Pancreas (tissue), 10 donors: ENCODE measurements around the gene EXOSC2. TPM values are rescaled to one million over a fixed set of nuclear protein-coding genes. Genes with fewer than 3 reads are reported as not detected.

ENCODE experiments used
- ATAC-seq, 4 donors: fragments of 200-7000 bp; cut with Tn5 transposase; one replicate each; pipeline versions ENCODE4 v1.8.0 to v1.9.1; 2020; ENCODE audit warnings: mild to moderate bottlenecking in 4 of 4, moderate library complexity in 4 of 4
- DNase-seq, 6 donors: peaks; one replicate each; pipeline ENCODE4 v3.0.0-alpha.2; 2020
- FAIRE-seq: peaks from 2 replicates; lab custom pipeline; 2012; peaks lifted over from hg19 to GRCh38; lab: Jason Lieb, UNC
- H3K27ac ChIP-seq, 4 donors: fragments of 200-600 bp; sonication (generic); 1 replicate in 3 of 4; 2 replicates in 1 of 4; pipeline versions ENCODE4 v1.5.0 to v1.8.0; 2020
- H3K27me3 ChIP-seq, 4 donors: fragments of 200-600 bp; one replicate each; pipeline ENCODE4 v1.8.0; 2021
- H3K36me3 ChIP-seq, 3 donors: fragments of 200-600 bp; sonication (generic) in 1 of 3; one replicate each; pipeline versions ENCODE4 v1.5.0 to v1.8.0; 2020 to 2021
- H3K4me1 ChIP-seq, 3 donors: fragments of 200-600 bp; one replicate each; pipeline ENCODE4 v1.8.0; 2021
- H3K4me3 ChIP-seq, 4 donors: fragments of 200-600 bp; sonication (generic) in 2 of 4; one replicate each; pipeline versions ENCODE4 v1.5.0 to v1.8.0; 2020 to 2021
- H3K9me3 ChIP-seq, 4 donors: fragments of 200-600 bp; one replicate each; pipeline ENCODE4 v1.8.0; 2021
- WGBS, 2 donors: extraction: QIAGEN DNeasy Blood & Tissue Kit; methylation state at CpG; one replicate each; pipeline ENCODE4 v1.1.7; 2013; 5-methylcytosine and 5-hydroxymethylcytosine counted together
- intact Hi-C, 3 donors: fragments of 100-400 bp; cut with DNase I; formaldehyde crosslinking; loops; one replicate each; pipeline versions ENCODE4 v1.11.1 to v1.14.2; 2022
- polyA plus RNA-seq, 2 donors: library from polyadenylated mRNA; stranded (reverse); fragments of 200-250 nt; gene quantifications; one replicate each; pipeline ENCODE4 v1.2.3, GENCODE V29; 2013
- total RNA-seq, 6 donors: library from RNA; stranded (reverse); fragmentation: NEBNext Ultra II Directional in 4 of 6; extraction: Animal tissue kit (Norgen Biotek cat#: 25700) in 4 of 6; gene quantifications; one replicate each; pipeline versions ENCODE4 v1.2.1 to v1.2.4, GENCODE V29; 2021 to 2023
- TF ChIP-seq, protein P1 (sequence below), 4 donors: fragments of 200-600 bp; sonication (generic) in 3 of 4; IDR thresholded peaks; one replicate each; pipeline versions ENCODE4 v1.5.0 to v1.8.0; 2021; ENCODE audit warnings: antibody characterized with exemption in 4 of 4
- donor health status: healthy with polysubstance abuse.
- donor health status: DM: no; HTN: no; CAD: no; lungs with moderate emphysema.
- donor health status: DM: no; HTN: no; CAD: no.
- donor health status: control.
- donor health status: control.
- donor health status: Bipolar disorder and iron deficiency.
- donor health status: DM: yes; HTN: yes; CAD: no.
- donor health status: DM: no; HTN: no; CAD: no.
- donor health status: DM: no; HTN: no; CAD: no.
- donor health status: DM: yes; HTN: yes; CAD: no.

The EXOSC2 gene
- total and polyA plus RNA-seq, 8 donors: 9.1 to 15.5 (median 11.6) TPM

DNA sequence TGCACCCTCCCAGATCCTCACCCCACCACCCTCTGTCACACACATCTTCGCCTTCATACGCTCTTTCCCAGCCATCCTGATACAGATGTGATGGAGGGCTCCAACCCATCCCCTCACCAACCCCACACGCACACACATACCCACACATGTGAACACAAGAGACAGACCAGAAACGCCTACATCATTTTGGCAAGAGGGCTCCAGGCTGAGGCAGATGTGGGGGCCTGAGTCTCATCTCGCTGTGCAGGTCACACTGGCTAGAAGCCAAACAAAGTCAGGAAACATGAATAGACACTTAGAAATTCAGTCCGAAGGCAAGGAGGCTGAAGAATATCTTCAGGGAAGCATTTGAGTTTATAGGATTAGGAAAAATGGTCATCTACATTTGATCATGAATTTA lies 22.9 kb upstream of the EXOSC2 start:
- ATAC-seq (no peak), FAIRE-seq (no peak), DNase-seq (no peak)
- H3K27ac ChIP-seq: no peak overlapping the region
- no peak overlapping the region for H3K4me3 ChIP-seq
- whole genome bisulfite sequencing, 2 donors: 78 to 88% methylated on average over 6 of the region's 6 CpGs
- no peaks in the 10 kb centered on the region for H3K36me3 ChIP-seq
- no peaks in the 10 kb centered on the region for H3K9me3 ChIP-seq
- TF ChIP-seq, protein P1, sequence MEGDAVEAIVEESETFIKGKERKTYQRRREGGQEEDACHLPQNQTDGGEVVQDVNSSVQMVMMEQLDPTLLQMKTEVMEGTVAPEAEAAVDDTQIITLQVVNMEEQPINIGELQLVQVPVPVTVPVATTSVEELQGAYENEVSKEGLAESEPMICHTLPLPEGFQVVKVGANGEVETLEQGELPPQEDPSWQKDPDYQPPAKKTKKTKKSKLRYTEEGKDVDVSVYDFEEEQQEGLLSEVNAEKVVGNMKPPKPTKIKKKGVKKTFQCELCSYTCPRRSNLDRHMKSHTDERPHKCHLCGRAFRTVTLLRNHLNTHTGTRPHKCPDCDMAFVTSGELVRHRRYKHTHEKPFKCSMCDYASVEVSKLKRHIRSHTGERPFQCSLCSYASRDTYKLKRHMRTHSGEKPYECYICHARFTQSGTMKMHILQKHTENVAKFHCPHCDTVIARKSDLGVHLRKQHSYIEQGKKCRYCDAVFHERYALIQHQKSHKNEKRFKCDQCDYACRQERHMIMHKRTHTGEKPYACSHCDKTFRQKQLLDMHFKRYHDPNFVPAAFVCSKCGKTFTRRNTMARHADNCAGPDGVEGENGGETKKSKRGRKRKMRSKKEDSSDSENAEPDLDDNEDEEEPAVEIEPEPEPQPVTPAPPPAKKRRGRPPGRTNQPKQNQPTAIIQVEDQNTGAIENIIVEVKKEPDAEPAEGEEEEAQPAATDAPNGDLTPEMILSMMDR (IDR thresholded peaks at IDR 0.05): no peak
- peaks cover 0 to 3% (median 0%) of the 10 kb centered on the region in 3 donors for H3K4me1 ChIP-seq
- peaks cover 0 to 13% (median 6%) of the 10 kb centered on the region in 4 donors for H3K27me3 ChIP-seq
- intact Hi-C loops: loop anchor here in 1 of 3 donors (10.0 kb wide), 1 partner anchor 196 kb away; no protein-coding TSS in a partner anchor

DNA sequence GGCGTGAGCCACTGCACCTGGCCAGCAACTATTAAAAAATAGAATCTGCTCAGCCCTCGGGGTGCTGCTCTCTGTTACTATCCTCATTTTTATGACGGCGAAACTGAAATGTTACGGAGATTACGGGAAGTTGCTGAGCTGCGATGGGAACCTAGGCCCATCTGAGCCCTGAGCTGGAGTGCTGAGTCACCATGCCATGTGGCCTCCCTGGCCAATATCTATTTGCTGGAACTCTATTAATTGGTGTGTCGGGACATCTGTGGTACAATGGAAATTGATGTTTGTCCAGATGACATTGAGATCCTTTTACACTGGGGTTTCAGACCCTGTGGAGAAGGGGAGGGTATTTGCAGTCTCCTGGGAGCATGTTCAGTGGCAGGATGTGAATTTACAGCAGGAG lies 21.1 kb upstream of the EXOSC2 start:
- FAIRE-seq (no peak), ATAC-seq (no peak)

DNA sequence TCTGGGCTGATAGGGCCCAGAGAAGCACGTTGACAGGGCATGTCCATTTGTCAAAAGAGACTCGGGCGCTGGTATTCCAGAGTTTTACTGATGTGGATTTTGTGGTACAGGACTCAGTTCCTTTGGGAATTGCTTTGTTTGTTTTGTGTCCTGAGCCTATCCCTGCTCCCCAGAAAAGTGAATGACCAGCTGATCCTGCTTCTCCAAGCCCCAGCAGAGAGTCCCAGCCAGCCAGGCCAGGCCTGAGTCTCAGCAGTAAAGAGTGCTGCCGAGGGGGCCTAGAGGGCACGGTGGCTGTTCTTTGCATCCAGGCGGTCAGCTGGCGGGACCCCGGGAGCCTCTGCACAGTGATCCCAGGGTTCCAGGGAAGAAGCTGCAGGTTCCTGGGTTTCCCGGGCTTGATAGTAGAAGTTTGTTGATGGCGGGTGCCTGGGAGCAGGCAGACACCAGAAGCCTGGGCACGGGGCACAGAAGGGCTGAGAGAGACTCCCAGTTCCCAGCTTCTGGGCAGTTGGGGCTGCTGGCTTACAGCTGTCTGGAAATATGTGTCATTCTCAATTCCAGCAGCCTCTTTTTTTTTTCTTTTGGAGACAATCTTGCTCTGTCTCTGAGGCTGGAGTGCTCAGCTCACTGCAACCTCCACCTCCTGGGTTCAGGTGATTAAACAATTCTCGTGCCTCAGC lies 20.5 kb upstream of the EXOSC2 start:
- Histone ChIP-seq H3K36me3 (no peaks in the 10 kb centered on the region), H3K4me1 (no peaks in the 10 kb centered on the region), H3K27me3 (no peaks in the 10 kb centered on the region), H3K27ac (no peak overlapping the region), H3K4me3 (no peak overlapping the region), H3K9me3 (no peaks in the 10 kb centered on the region)
- TF ChIP-seq, protein P1 (IDR thresholded peaks at IDR 0.05): no peak
- FAIRE-seq (no peak), ATAC-seq (no peak), DNase-seq (no peak)
- intact Hi-C loops: loop anchor here in 1 of 3 donors (10.0 kb wide), 1 partner anchor 198 kb away; no protein-coding TSS in a partner anchor
- 75 to 80% methylated on average over 12 of the region's 12 CpGs for WGBS, 2 donors

More for the DNA sequence above, 21.1 kb upstream of the EXOSC2 start:
- H3K27me3 ChIP-seq: no peaks in the 10 kb centered on the region
- TF ChIP-seq, protein P1 (IDR thresholded peaks at IDR 0.05): no peak
- 80 to 87% methylated on average over 8 of the region's 8 CpGs for WGBS, 2 donors
- intact Hi-C loops: loop anchor here in 1 of 3 donors (10.0 kb wide), 1 partner anchor 198 kb away; no protein-coding TSS in a partner anchor
- H3K9me3 ChIP-seq: no peaks in the 10 kb centered on the region
- H3K36me3 ChIP-seq: no peaks in the 10 kb centered on the region
- no peak for DNase-seq
- no peak overlapping the region for H3K4me3 ChIP-seq
- no peak overlapping the region for H3K27ac ChIP-seq
- no peaks in the 10 kb centered on the region for H3K4me1 ChIP-seq

GRCh38 chr9:130675396-130675795 lies 18.2 kb upstream of the EXOSC2 start:
- H3K9me3 ChIP-seq: no peaks in the 10 kb centered on the region
- intact Hi-C loops: loop anchor here in 1 of 3 donors (10.0 kb wide), 1 partner anchor 201 kb away; no protein-coding TSS in a partner anchor
- FAIRE-seq (no peak), ATAC-seq (no peak), DNase-seq (no peak)
- H3K27me3 ChIP-seq: no peaks in the 10 kb centered on the region
- H3K4me3 ChIP-seq: no peak overlapping the region
- TF ChIP-seq, protein P1 (IDR thresholded peaks at IDR 0.05): no peak
- H3K36me3 ChIP-seq: no peaks in the 10 kb centered on the region
- WGBS, 2 donors: 76 to 89% methylated on average over 13 of the region's 13 CpGs
- H3K27ac ChIP-seq: no peak overlapping the region
- no peaks in the 10 kb centered on the region for H3K4me1 ChIP-seq

DNA sequence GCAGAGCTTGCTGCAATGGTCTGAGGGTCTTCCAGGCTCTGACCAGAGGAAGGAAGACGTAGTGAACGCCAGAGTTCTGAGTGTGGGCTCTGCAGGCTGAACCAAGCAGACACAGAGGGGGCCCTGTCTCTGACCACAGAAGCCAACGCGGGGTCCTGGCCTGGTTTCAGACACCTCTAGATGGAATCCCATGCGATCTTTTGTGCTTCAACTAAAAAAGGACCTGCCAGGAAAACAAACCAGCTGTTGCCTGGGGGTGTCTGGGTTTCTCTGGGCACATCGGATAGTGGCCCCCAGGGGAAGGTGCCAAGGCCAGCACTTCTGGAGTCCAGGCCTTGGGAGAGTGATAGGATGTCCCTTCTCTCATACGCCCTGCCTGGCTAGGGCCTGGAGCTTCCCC lies 16.3 kb upstream of the EXOSC2 start:
- DNase-seq (no peak), FAIRE-seq (no peak)
- 73 to 74% methylated on average over 7 of the region's 7 CpGs for WGBS, 2 donors

More for the DNA sequence above, 16.3 kb upstream of the EXOSC2 start:
- Histone ChIP-seq H3K27me3 (no peaks in the 10 kb centered on the region), H3K36me3 (no peaks in the 10 kb centered on the region), H3K4me1 (peaks cover 0 to 6% (median 0%) of the 10 kb centered on the region in 3 donors), H3K9me3 (no peaks in the 10 kb centered on the region), H3K27ac (no peak overlapping the region), H3K4me3 (no peak overlapping the region)
- TF ChIP-seq, protein P1 (IDR thresholded peaks at IDR 0.05): no peak
- no peak for ATAC-seq
- intact Hi-C loops: loop anchor here in 1 of 3 donors (10.0 kb wide), 1 partner anchor 202 kb away; no protein-coding TSS in a partner anchor
